SK-N-MC (cell line): Measurements from ENCODE around the gene TPD52L2.

ENCODE experiments used
- EZH2 ChIP-seq: fragments of 200-600 bp; sonication (generic); IDR thresholded peaks from one replicate; pipeline ENCODE4 v1.6.1; 2017; ENCODE audit warnings: antibody characterized with exemption
- POLR2AphosphoS5 ChIP-seq: IDR thresholded peaks from 2 replicates; pipeline ENCODE4 v1.6.1; 2012; ENCODE audit warnings: mild to moderate bottlenecking, low read depth, low read length, borderline replicate concordance

DNA sequence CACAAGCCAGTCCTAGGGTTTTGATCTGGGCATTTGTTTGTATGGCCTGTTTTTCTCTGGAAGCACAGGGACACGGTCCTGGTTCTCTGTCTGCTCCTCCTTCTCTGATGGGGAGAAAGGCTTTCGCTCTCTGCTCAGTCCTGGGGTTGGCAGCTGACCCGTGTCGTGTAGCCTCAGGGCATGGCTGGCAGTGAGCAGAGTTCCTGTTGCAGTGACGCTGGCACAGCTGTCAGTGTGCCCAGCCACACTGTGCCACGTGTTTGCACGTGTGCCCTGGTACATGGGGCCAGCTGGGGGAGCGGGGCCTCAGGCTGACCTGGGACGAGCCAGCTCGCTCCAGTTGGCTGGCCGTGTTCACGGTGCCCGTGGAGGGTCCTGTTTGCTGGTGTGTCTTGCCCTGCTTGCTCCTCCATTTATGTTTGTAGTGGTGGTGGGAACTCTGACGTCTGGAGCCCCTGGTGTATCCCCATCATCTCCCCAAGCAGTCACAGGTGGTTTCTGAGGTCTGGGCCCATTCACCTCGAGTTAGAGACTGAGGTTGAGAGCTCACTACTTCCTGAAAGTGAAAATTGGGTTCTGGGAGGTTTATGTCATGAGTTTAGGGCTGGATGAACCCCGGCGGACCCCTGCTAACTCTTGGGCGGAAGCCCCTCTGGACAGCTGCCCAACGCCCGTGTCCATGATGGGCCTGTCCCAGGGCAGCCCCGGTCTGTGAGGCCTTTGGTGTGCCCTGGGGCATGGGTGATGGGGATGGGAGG, 19.6 kb downstream of the TPD52L2 start:
- TF ChIP-seq POLR2AphosphoS5 (no peak), EZH2 (no peak)
